Suprapubic skin (tissue), 4 donors: ENCODE data around the gene ALG14.

ENCODE experiments used
- CTCF ChIP-seq, 2 donors: fragments of 200-600 bp in 1 of 2; fragments of 450-650 bp in 1 of 2; sonication (generic) in 1 of 2; IDR thresholded peaks; one replicate each; pipeline ENCODE4 v1.5.1; 2016 to 2019; ENCODE audit warnings: antibody characterized with exemption in 2 of 2, mild to moderate bottlenecking in 1 of 2, moderate library complexity in 1 of 2
- EP300 ChIP-seq: sonication (generic); formaldehyde crosslinking; IDR thresholded peaks from one replicate; pipeline ENCODE4 v1.6.1; 2017; ENCODE audit warnings: antibody characterized with exemption
- POLR2A ChIP-seq, 2 donors: fragments of 450-650 bp; IDR thresholded peaks; one replicate each; pipeline ENCODE4 v1.6.1; 2017; ENCODE audit warnings: antibody characterized with exemption in 2 of 2, mild to moderate bottlenecking in 2 of 2, moderate library complexity in 2 of 2
- POLR2AphosphoS5 ChIP-seq, 3 donors: sonication (generic); formaldehyde crosslinking; IDR thresholded peaks; one replicate each; pipeline ENCODE4 v1.6.1; 2017; ENCODE audit warnings: antibody characterized with exemption in 3 of 3

- TF ChIP-seq CTCF (IDR thresholded peaks at IDR 0.05) (no peak), EP300 (no peak), POLR2A (IDR thresholded peaks at IDR 0.05) (no peak), POLR2AphosphoS5 (IDR thresholded peaks at IDR 0.05) (no peak)
Observed at GRCh38 chr1:94954263-94955220, 118.2 kb downstream of the ALG14 start.
